ENCODE results near the gene HASPIN.

- TF ChIP-seq RNF2 (IDR thresholded peaks at IDR 0.05; ENCODE audit: borderline replicate concordance, low read depth, low read length, missing control alignments, poor library complexity, severe bottlenecking) = no peak
- TF ChIP-seq POLR2AphosphoS5 (IDR thresholded peaks at IDR 0.05; ENCODE audit: low read depth, low read length) = no peak
- no peak for TF ChIP-seq USF2 (IDR thresholded peaks at IDR 0.05; ENCODE audit: low read length)
Observed at GRCh38 chr17:3748576-3748975, 24.9 kb downstream of the HASPIN start.

Measured in H1 (cell line).